ENCODE data around the gene B3GAT1. TPM values are rescaled to one million over a fixed set of nuclear protein-coding genes. Genes with fewer than 3 reads are reported as not detected.

The B3GAT1 gene
- polyA plus RNA-seq, 3 donors, result not detected

GRCh38 chr11:134352111-134352510 is 59.9 kb downstream of the B3GAT1 start:
- Histone ChIP-seq H3K36me3 (replicated peaks in 1 of 2; ENCODE audit: control insufficient read depth in 1 of 2, insufficient read depth in 2 of 2, low read length in 2 of 2) (no peaks in the 10 kb centered on the region), H3K27ac (ENCODE audit: low read depth in 1 of 2, low read length in 2 of 2) (no peak overlapping the region), H3K27me3 (ENCODE audit: control insufficient read depth in 2 of 2, insufficient read depth in 2 of 2, low read length in 2 of 2) (no peaks in the 10 kb centered on the region), H3K79me2 (ENCODE audit: insufficient read depth, low read length) (no peaks in the 10 kb centered on the region), H3K4me1 (ENCODE audit: control insufficient read depth in 1 of 2, insufficient read depth in 2 of 2, low read length in 2 of 2) (no peaks in the 10 kb centered on the region), H3K9me3 (replicated peaks in 1 of 2; ENCODE audit: control insufficient read depth in 1 of 2, insufficient read depth in 1 of 2, low read length in 2 of 2) (no peaks in the 10 kb centered on the region), H3K9ac (ENCODE audit: insufficient read depth, low read length, poor library complexity, severe bottlenecking) (no peak overlapping the region), H3K4me2 (replicated peaks; ENCODE audit: extremely low read depth, low read length, poor library complexity, severe bottlenecking) (no peak overlapping the region), H2AFZ (ENCODE audit: insufficient read depth, low read depth, low read length, poor library complexity, severe bottlenecking) (no peak overlapping the region), H3K4me3 (replicated peaks in 1 of 3; ENCODE audit: low read depth in 2 of 3, low read length in 3 of 3) (no peak overlapping the region), H4K20me1 (ENCODE audit: insufficient read depth, low read length) (no peaks in the 10 kb centered on the region)
- no peak for TF ChIP-seq CTCF (IDR thresholded peaks at IDR 0.05)
- no peak for DNase-seq
- peaks cover 3 to 15% (median 8%) of the 10 kb centered on the region in 3 donors for H3K27me3 Mint-ChIP-seq (ENCODE audit: low read depth in 3 of 3)
- no peaks in the 10 kb centered on the region for H3K36me3 Mint-ChIP-seq
- H3K27ac Mint-ChIP-seq, result no peak overlapping the region
- intact Hi-C loops (cut with micrococcal nuclease), result no loop called here
- no CpG with 5 or more reads among the region's 2 CpGs for WGBS (ENCODE audit: insufficient coverage)
- H3K4me3 Mint-ChIP-seq, result no peak overlapping the region
- H3K9me3 Mint-ChIP-seq, result peaks cover 0 to 3% (median 0%) of the 10 kb centered on the region in 7 donors
- no peaks in the 10 kb centered on the region for H3K4me1 Mint-ChIP-seq

GRCh38 chr11:134350381-134350780 is 61.7 kb downstream of the B3GAT1 start:
- no peak overlapping the region for H3K4me3 ChIP-seq (replicated peaks in 1 of 3; ENCODE audit: low read depth in 2 of 3, low read length in 3 of 3)
- no peak for DNase-seq
- TF ChIP-seq CTCF (IDR thresholded peaks at IDR 0.05), result no peak
- H3K4me2 ChIP-seq (replicated peaks; ENCODE audit: extremely low read depth, low read length, poor library complexity, severe bottlenecking), result no peak overlapping the region
- H3K79me2 ChIP-seq (ENCODE audit: insufficient read depth, low read length), result no peaks in the 10 kb centered on the region
- intact Hi-C loops (cut with micrococcal nuclease), result no loop called here
- peaks cover 3 to 16% (median 4%) of the 10 kb centered on the region in 3 donors for H3K27me3 Mint-ChIP-seq (ENCODE audit: low read depth in 3 of 3)
- H3K4me3 Mint-ChIP-seq, result no peak overlapping the region
- H3K4me1 Mint-ChIP-seq, result no peaks in the 10 kb centered on the region
- no peaks in the 10 kb centered on the region for H3K27me3 ChIP-seq (ENCODE audit: control insufficient read depth in 2 of 2, insufficient read depth in 2 of 2, low read length in 2 of 2)
- no peak overlapping the region for H2AFZ ChIP-seq (ENCODE audit: insufficient read depth, low read depth, low read length, poor library complexity, severe bottlenecking)
- no peaks in the 10 kb centered on the region for H3K36me3 Mint-ChIP-seq
- H4K20me1 ChIP-seq (ENCODE audit: insufficient read depth, low read length), result no peaks in the 10 kb centered on the region
- no peaks in the 10 kb centered on the region for H3K36me3 ChIP-seq (replicated peaks in 1 of 2; ENCODE audit: control insufficient read depth in 1 of 2, insufficient read depth in 2 of 2, low read length in 2 of 2)
- no peaks in the 10 kb centered on the region for H3K4me1 ChIP-seq (ENCODE audit: control insufficient read depth in 1 of 2, insufficient read depth in 2 of 2, low read length in 2 of 2)
- H3K9me3 ChIP-seq (replicated peaks in 1 of 2; ENCODE audit: control insufficient read depth in 1 of 2, insufficient read depth in 1 of 2, low read length in 2 of 2), result no peaks in the 10 kb centered on the region
- no peak overlapping the region for H3K27ac Mint-ChIP-seq
- H3K9ac ChIP-seq (ENCODE audit: insufficient read depth, low read length, poor library complexity, severe bottlenecking), result no peak overlapping the region
- no peak overlapping the region for H3K27ac ChIP-seq (ENCODE audit: low read depth in 1 of 2, low read length in 2 of 2)
- peaks cover 0 to 3% (median 0%) of the 10 kb centered on the region in 7 donors for H3K9me3 Mint-ChIP-seq
- no CpG with 5 or more reads among the region's 9 CpGs for WGBS (ENCODE audit: insufficient coverage)

Data from CD14-positive monocyte (primary cell).